GM18505 (cell line): ENCODE data around the gene SEL1L3.

Source experiments
- ATAC-seq: cut with Tn5 transposase; IDR thresholded peaks from one replicate; pipeline ENCODE4 v1.9.1; 2021; ENCODE audit not compliant: unreplicated experiment
- POLR2A ChIP-seq: IDR thresholded peaks from 4 replicates; pipeline ENCODE4 v1.6.1; 2011; ENCODE audit warnings: borderline replicate concordance; ENCODE audit not compliant: insufficient read depth, insufficient read length; ENCODE audit errors: extremely low read depth

SEL1L3 gene

DNA sequence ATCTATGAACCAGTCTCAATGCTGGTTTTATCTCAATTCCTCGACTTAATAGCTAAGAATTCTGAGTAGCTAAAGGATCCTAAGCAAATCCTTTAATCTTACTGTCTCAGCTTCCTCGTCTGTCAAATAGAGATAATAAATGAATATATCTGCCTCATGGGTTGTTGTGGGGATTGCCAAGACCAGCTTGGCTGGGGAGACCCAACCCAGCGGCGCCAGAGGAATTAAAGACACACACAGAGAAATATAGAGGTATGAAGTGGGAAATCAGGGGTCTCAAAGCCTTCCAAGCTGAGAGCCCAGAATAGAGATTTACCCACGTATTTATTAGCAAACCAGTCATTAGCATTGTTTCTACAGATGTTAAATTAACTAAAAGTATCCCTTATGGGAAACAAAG, 165.3 kb downstream of the SEL1L3 start:
- ATAC-seq = no peak
- no peak for TF ChIP-seq POLR2A
